Upper lobe of left lung (tissue), 4 donors: ENCODE data around the gene HYAL4.

Experiments
- EP300 ChIP-seq, 4 donors: sonication (generic); formaldehyde crosslinking; IDR thresholded peaks; one replicate each; pipeline ENCODE4 v1.5.1; 2017; ENCODE audit warnings: antibody characterized with exemption in 4 of 4, control low read depth in 2 of 4
- POLR2A ChIP-seq, 4 donors: fragments of 450-650 bp; IDR thresholded peaks; one replicate each; pipeline ENCODE4 v1.5.1; 2016 to 2017; ENCODE audit warnings: antibody characterized with exemption in 4 of 4, mild to moderate bottlenecking in 2 of 4
- POLR2AphosphoS5 ChIP-seq, 2 donors: sonication (generic); formaldehyde crosslinking; IDR thresholded peaks; one replicate each; pipeline ENCODE4 v1.5.1; 2017; ENCODE audit warnings: antibody characterized with exemption in 2 of 2

- TF ChIP-seq POLR2AphosphoS5 (IDR thresholded peaks at IDR 0.05) (no peak), POLR2A (IDR thresholded peaks at IDR 0.05) (no peak), EP300 (IDR thresholded peaks at IDR 0.05) (no peak)
These were observed 27.3 kb downstream of the HYAL4 start for GRCh38 chr7:123871998-123872867.
